ENCODE measurements around the gene GJC1. TPM values are rescaled to one million over a fixed set of nuclear protein-coding genes. Genes with fewer than 3 reads are reported as not detected.

The GJC1 gene
- 33.4 and 53.7 TPM in 2 replicates for total RNA-seq

DNA sequence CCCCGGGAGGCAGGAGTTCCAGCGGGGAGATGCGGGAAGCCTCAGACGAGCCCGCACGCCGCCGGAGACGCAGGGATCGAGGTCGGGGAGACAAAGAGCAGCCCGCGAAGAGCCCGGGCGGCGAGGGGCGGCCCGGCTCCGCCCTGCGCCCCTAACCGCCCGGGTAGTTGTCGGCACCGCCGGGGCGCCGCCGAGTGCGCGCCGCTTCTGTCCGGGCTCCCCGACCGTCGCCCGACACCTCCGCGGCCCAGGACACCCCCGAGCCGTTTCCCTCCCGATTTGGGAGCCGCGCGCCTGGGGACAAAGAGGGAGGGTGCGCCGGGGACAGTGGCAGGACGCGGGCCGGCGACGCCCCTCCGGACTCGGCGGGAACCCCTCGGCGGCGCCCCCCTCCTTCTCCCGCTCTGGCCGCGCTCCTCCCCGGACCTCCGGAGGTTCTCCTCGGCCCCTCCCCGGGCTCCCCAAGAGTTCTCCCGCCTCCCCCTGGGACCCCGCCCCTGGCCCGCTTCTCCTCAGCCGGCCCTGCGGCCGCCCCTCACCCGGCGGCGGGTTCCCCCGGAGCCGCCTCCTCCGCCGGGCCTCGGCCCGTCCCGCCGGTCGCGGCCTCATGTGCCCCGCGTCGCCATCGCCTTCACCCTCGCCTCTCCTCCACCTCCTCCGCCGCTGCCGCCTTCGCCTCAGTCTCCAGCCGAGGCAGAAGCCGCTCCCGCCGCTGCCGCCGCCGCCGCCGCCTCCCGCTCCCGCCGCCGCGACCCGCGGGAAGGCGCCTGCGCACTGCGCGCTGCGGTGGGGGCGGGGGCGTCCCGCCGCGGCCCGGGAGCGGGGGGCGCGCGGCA lies at the start of gene GJC1:
TSS of gene GJC1 (minus strand) at position 765 of the 836 bp plus-strand sequence. CDS start 24,470 bp downstream, outside the sequence.

DNA sequence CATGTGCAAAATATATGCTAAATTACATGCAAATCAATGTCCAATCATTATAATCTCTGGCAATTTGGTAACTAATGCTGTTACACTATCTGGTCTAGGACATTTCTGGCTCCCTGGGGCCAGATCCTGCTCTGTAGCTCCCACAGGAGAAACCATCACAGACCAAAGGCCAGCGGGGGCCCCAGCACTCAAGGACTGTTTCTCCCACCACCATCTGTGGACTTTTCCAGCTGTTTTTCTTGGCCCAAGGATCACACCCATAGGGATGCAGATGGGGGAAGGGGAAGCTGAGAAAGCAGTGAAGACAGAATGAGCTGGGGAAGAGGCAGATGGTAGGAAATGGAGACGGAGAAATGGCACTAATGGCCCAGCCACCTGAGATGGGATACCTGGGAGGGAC lies 17.5 kb upstream of the GJC1 start, which contains the start of gene HIGD1B:
TSS of gene HIGD1B (plus strand) at position 298 of the 400 bp plus-strand sequence. CDS start 270 bp downstream, outside the sequence.

DNA sequence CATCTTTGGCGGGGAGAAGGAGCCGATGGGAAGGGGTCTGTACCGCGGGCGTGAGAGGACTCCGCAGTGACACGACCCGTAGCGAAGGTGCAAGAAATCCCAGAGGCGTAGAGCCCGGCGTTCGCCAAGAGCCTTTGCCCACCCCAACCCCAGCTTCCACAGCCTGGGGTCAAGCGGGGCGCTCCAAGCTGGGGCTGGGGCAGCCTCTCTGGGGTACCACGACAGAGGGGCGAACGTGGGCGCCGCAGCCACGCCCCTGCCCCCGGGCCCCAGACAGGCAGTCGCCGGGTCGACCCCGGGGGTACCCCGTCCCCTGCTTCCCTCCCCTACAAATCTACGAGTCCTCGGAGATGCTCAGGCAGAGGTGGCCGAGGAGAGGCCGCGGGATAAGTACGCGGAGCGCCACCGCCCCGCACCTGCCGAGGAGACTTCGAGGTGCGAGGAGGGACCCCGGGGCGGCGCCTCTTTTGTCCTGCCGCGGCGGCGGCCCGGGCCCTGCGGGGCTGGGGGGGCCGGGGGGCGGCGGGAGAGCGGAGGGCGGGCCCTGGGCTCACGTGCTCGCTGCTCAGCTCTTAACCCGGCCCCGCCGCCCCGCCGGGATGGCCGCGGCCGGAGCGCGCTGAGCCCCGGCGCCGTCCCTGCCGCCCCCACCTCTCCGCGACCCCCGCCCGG lies 71.5 kb downstream of the GJC1 start, which contains the start of gene ADAM11:
TSS of gene ADAM11 (plus strand) at position 575 of the 672 bp plus-strand sequence. CDS start 212 bp downstream, outside the sequence.

Other genes starting within 250 kb of the GJC1 start
- under 0.01 and 0.16 TPM in 2 replicates for gene MEIOC, start 173.8 kb downstream of the GJC1 start, total RNA-seq
- 23.0 and 23.8 TPM in 2 replicates for gene CCDC43, start 140.5 kb downstream of the GJC1 start, total RNA-seq
- 2.1 and 2.7 TPM in 2 replicates for gene DBF4B, start 121.6 kb downstream of the GJC1 start, total RNA-seq
- gene ADAM11, start 71.3 kb downstream of the GJC1 start, total RNA-seq = 0.61 and 1.3 TPM in 2 replicates
- gene HIGD1B, start 17.6 kb upstream of the GJC1 start, total RNA-seq = not detected in 2 replicates
- 92.7 and 107 TPM in 2 replicates for gene EFTUD2, start 69.2 kb upstream of the GJC1 start, total RNA-seq
- gene GFAP, start 85.2 kb upstream of the GJC1 start, total RNA-seq = 1.2 and 2.1 TPM in 2 replicates
- gene KIF18B, start 117.5 kb upstream of the GJC1 start, total RNA-seq = 0.49 and 0.81 TPM in 2 replicates
- gene C1QL1, start 138.0 kb upstream of the GJC1 start, total RNA-seq = 0.49 and 0.65 TPM in 2 replicates
- 52.4 and 56.2 TPM in 2 replicates for gene DCAKD, start 221.3 kb upstream of the GJC1 start, total RNA-seq
- gene NMT1, start 231.0 kb upstream of the GJC1 start, total RNA-seq = 82.4 and 90.6 TPM in 2 replicates

All from hair follicle dermal papilla cell (primary cell).